Suppressor macrophage (primary cell): ENCODE data around the gene TBX2.
"Not testable (repeated sequence)": the region's sequence is repeated elsewhere in the genome, so short reads cannot be mapped to it uniquely, and the experiment has no call there.

ENCODE experiments used
- DNase-seq, 4 experiments: peaks; one replicate each; pipeline ENCODE4 v3.0.0-alpha.2; 2020 to 2022

TBX2 gene

DNA sequence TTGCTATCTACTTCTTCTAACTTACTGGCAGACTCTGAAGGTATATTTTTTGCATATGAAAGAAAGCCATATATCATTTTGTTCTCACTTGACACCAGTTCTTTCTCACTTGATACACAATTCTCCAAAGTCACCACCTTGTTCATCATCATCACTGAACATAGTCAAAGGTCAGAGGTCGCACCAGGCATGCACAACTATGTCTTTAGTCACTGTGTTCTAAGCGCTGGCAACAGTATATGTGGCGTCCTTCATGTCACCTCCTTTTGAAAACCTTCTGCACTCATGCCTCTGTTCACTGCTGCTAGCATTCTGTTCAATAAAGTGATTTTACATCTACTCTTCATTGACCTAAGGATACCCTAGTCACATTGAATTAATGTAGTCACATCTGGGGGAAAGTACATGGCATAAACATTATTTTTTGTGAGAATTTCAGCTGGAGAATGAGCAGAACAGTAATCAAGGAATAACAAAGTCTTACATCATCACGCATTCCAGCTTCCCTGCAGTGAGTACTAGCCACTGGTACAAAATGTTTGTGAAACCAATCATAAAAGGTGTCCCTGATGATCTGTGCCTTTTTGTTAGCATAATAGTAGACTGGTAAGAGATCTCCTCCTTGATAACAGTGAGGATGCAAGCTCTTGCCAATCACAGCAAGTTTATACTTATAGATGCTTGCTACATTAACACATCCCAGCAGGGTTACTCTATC lies 32.1 kb downstream of the TBX2 start:
- no peak for DNase-seq

GRCh38 chr17:61436273-61436672 lies 36.6 kb downstream of the TBX2 start:
- DNase-seq: no peak

DNA sequence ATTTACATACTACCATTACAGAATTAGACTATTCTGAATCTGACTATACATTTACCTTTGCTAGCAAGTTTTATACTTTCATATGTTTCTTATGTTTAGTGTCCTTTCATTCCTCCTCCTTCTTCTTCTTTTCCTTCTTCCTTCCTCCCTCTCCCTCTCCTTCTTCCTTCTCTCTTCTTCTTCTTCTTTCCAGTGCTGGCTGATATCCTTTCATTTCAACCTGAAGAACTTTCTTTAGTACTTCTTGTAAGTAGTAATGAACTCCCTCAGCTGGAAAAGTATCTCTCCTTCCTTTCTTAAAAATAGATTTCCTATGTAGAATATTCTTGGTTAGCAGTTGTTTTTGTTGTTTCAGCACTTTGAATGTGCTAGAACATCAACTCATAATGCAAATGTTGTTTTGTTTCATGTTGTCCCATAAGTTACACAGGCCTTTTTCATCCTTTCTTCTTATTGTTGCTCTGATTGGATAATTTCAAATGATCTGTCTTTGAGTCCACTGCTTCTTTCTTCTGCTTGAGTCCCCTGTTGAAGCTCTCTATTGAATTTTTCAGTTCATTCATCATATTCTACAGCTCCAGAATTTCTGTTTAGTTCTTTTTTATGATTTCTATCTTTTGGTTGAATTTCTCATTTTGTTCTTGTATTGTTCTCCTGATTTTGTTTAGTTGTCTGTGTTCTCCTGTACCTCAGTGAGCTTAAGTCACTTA lies 37.5 kb downstream of the TBX2 start:
- no peak for DNase-seq

- no peak for DNase-seq
These were observed 41.1 kb downstream of the TBX2 start for GRCh38 chr17:61440697-61441096.

DNA sequence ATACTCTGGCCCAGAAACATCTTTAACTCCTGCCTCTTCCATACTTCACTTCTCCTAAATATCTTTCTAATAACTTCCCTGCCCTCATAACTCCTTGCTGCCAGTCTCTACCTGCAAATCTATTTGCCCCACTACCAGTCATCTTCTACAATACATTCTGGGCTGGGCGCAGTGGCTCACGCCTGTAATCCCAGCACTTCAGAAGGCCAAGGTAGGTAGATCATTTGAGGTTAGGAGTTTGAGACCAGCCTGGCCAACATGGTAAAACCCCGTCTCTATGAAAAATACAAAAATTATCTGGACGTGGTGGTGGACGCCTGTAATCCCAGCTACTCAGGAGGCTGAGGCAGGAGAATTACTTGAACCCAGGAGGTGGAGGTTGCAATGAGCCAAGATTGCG lies 41.9 kb downstream of the TBX2 start:
- DNase-seq: not testable (repeated sequence)

GRCh38 chr17:61442136-61442775 lies 42.6 kb downstream of the TBX2 start:
- DNase-seq: no peak

DNA sequence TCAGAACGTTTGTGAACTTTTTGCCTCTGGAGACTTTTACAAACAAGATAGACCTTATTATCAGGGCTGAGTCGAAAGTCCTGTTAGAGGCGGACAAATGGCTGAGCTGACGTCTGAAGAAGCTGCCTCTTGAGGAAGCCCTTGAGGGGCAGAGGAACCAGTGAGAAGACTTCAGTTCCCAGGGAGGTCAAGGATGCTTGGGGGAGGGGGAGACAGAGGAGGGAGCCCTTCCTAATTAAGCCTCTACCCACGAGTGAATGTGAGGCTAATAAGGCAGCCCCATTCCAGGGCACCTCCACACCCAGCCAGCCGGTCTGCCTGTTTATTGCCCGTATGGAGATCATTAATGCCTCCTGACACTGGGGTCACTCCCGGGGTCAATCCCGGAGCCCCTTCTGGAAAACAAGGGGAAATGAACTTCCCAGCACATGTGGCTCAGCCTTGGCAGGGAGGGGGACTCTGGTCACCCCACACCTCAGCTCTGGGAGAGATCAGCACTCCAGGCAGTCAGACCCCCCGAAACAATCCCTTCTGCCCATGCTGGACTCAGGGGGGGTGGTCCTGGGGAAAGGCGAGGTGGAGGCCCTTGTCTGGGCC lies 43.3 kb downstream of the TBX2 start:
- DNase-seq: no peak

GRCh38 chr17:61443475-61443882 lies 43.8 kb downstream of the TBX2 start:
- no peak for DNase-seq

GRCh38 chr17:61444075-61444474 lies 44.4 kb downstream of the TBX2 start:
- no peak for DNase-seq

DNA sequence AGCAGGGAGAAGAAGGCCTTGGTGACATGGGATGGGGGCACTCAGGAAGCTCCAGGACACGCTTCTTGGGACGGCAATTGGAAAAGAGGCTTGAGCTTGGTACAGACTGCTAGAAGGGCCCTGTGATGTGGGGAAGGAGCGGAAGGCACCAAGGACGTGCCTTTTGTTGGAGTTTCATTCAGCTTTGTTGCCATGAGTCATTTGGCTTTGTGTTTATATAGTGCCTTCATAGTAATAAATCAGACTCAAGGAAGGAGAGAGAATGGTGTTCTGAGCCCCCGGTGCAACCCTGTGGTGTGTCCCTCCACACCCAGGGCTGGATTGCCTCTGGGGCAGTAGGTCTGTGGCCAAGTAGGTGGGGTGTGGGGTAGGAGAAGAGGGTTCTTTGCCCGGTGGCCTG lies 45.2 kb downstream of the TBX2 start:
- DNase-seq: no peak

- DNase-seq: no peak
These were observed 47.7 kb downstream of the TBX2 start for GRCh38 chr17:61447358-61447757.

GRCh38 chr17:61448042-61448441 lies 48.4 kb downstream of the TBX2 start:
- DNase-seq: no peak

- DNase-seq: not testable (repeated sequence)
These were observed 49.5 kb downstream of the TBX2 start for GRCh38 chr17:61449140-61449539.

DNA sequence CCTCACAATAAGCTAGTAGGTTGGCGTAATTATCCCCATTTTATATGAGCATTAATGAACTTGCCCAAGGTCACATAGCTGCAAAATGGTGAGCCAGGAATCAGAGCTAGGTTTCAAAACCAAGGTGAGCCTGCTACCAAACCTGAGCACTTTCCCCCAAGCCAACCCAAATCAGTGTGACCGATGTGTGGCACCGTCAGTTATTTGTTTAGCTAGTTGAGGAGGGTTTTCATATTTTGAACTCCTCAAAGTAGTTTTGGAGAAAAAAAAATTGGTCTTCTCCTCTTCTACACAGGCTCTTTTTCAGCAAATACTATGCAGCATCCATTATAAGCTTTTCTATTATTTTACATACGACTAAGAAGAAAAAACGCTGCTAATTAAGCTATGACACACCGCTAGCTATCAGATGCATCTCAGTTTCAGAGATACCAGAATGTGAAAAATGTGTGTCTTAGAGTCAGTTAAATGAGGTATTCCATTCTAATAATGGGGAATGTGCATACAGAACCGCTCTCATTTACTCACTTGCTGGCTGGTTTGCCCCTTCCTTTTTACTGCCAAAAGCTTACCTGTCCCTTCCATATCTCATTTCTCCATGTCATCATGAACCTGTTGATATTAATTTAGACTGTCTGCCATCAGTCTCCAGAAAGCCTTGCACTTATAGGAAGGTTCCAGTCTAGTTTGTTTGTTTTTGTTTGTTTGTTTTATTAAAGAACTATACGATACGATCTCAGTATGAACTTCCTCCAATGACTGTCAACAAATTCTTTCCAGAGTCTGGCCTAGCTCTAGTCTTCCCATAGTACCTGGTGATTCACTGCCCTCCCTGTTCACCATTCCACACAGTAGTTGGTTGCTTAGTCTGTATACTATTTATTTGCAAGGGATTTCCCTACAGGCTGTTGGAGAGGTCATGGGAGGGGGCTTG lies 50.3 kb downstream of the TBX2 start:
- no peak for DNase-seq

GRCh38 chr17:61450641-61451537 lies 51.2 kb downstream of the TBX2 start:
- DNase-seq: no peak

DNA sequence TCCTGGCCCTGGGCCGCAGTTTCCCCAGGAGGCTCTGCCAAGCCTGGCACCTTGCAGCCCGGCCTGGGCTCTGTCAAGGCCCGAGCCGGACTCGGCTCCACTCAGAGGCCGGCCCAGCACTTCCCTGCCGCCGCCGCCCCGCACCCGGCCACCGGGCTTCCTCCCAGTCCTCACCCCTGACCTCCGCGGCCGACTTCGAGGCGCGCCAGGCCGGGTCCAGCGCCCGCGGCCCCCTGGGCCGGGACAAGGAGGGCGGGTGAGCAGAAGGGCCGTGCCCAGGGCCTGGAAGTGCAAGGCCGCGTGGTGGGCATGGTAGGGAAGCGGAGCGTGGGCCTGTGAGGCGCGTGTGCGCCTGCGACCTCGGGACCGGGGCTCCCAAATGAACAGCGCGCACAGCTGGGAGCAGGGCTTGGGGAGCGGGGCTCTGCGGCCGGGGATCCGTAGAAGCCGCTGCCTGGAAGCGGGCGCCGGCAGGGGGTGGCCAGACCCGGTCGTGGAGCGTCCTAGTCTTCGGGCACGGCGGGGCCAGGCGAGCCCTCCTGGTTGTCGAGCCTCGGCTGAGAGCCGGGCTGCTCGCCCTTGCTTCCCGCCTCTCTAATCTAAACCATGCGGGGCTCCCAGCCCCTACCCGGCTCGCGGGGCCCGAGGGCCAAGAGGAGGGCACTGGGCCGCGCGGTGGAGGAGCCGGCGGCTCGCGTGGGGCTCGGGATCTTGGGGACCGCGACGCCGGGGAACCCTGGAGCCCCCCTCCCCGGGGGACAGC lies 52.1 kb downstream of the TBX2 start:
- peak in 1 of 4 experiments; percentile 41 for DNase-seq

- DNase-seq: no peak
These were observed 53.0 kb downstream of the TBX2 start, which contains the start of gene TBX4 for GRCh38 chr17:61452301-61453290. Gene TBX4, plus strand, starts transcription at chr17:61452422. Its CDS starts 4,069 bp downstream, at chr17:61456491.

DNA sequence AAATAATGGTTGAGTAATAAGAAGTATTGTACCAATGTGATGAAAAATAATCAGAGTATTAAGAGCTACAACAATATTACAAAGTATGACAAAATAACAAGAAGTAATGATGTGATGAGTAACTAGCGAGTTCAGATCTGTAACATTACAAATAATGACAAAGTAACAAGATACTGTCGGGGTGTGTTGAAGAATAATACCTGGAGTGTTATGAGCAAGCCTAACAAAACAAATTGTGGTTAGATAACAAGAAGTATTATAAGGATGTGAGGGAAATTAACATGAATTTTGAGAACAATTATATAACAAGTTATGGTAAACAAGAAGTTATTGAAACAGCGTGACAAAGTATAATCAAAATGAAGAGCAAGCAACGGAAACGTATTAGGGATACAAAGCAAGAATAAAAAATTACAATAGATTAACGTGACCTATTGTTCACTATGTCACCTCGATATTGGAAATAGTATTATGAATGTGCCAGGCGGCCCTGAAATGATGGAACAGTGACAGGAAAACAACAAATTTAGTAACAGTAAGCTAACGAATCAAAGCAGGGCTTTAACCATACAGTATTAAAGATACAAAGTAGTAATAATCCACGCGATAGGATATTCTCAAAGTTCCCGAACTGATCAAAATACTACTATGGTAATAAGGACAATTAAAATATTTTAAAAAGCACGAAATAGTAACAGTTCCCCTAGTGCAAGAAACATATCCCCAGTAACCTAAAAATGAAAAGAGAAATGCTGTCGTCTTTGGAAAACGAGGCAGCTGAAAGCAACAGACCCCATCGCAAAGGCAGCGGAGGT lies 54.1 kb downstream of the TBX2 start:
- DNase-seq: no peak
